HepG2 (cell line): Measurements from ENCODE around the gene INO80C. TPM values are rescaled to one million over a fixed set of nuclear protein-coding genes. Genes with fewer than 3 reads are reported as not detected.

Experiments used
- ATAC-seq: fragments of 200-7000 bp; cut with Tn5 transposase; 3 replicates; pipeline ENCODE4 v1.9.1; 2020; ENCODE audit warnings: mild to moderate bottlenecking, moderate library complexity
- BruUV-seq: library from RNA; stranded (reverse); fragments of 400-500 nt; replicated peaks from 2 replicates; lab custom pipeline; 2021; lab: Mats Ljungman, UMichigan
- CTCF ChIA-PET: fragments of 300-600 bp; formaldehyde crosslinking; extraction: SDS; loops from one replicate; lab custom pipeline; 2021; ENCODE audit warnings: low total read pairs, inconsistent platforms, low intra/inter-chr PET ratio; lab: Yijun Ruan, JAX
- POLR2A ChIA-PET: fragments of 350-600 bp; sonication (Branson Sonifier 250); formaldehyde crosslinking; loops from one replicate; lab custom pipeline; 2020; ENCODE audit warnings: antibody characterized with exemption, inconsistent platforms; lab: Yijun Ruan, JAX
- DNase-seq: peaks from one replicate; pipeline ENCODE4 v3.0.0-alpha.2; 2015; ENCODE audit warnings: low spot score
- FAIRE-seq: peaks from 3 replicates; lab custom pipeline; 2011; peaks lifted over from hg19 to GRCh38; lab: Jason Lieb, UNC
- H2AFZ ChIP-seq: one replicate; pipeline ENCODE4 v1.6.1; 2011; ENCODE audit warnings: low read length, inconsistent platforms
- H3K27ac ChIP-seq: fragments of 300-600 bp; 3 replicates; pipeline ENCODE4 v1.8.0; 2011; ENCODE audit warnings: mixed run types, mild to moderate bottlenecking, mixed read lengths, low read length, inconsistent platforms; ENCODE audit not compliant: insufficient read depth; ENCODE audit errors: extremely low read length
- H3K27me3 ChIP-seq, 2 experiments: fragments of 200-600 bp in 1 of 2; 2 replicates in 1 of 2; 3 replicates in 1 of 2; pipeline versions ENCODE4 v1.6.0 to v1.8.0; 2011; ENCODE audit warnings: low read length in 2 of 2, mild to moderate bottlenecking in 2 of 2, moderate library complexity in 2 of 2, inconsistent platforms in 1 of 2; ENCODE audit not compliant: insufficient read depth in 2 of 2, control insufficient read depth in 1 of 2
- H3K36me3 ChIP-seq, 2 experiments: fragments of 200-600 bp in 1 of 2; replicated peaks in 1 of 2; 2 replicates in 1 of 2; 3 replicates in 1 of 2; pipeline versions ENCODE4 v1.5.1 to v1.8.0; 2011; ENCODE audit warnings: low read length in 2 of 2, inconsistent platforms in 1 of 2; ENCODE audit not compliant: insufficient read depth in 2 of 2, control insufficient read depth in 1 of 2
- H3K4me1 ChIP-seq: 2 replicates; pipeline ENCODE4 v1.5.1; 2012; ENCODE audit warnings: low read length, inconsistent platforms; ENCODE audit not compliant: insufficient read depth
- H3K4me2 ChIP-seq: 2 replicates; pipeline ENCODE4 v1.6.0; 2011; ENCODE audit warnings: low read depth, low read length, inconsistent platforms
- H3K4me3 ChIP-seq, 3 experiments: fragments of 200-600 bp in 1 of 3; sonication (generic), shearing (Covaris generic) in 1 of 3; replicated peaks in 1 of 3; 2 replicates each; pipeline ENCODE4 v1.5.1; 2011 to 2016; ENCODE audit warnings: low read length in 3 of 3, inconsistent platforms in 2 of 3, low read depth in 2 of 3, mild to moderate bottlenecking in 2 of 3, control low read depth in 1 of 3, mixed read lengths in 1 of 3; ENCODE audit not compliant: insufficient read depth in 1 of 3
- H3K79me2 ChIP-seq: one replicate; pipeline ENCODE4 v1.6.1; 2011; ENCODE audit warnings: low read length, inconsistent platforms; ENCODE audit not compliant: insufficient read depth
- H3K9ac ChIP-seq: 2 replicates; pipeline ENCODE4 v1.6.0; 2011; ENCODE audit warnings: mild to moderate bottlenecking, low read depth, low read length, inconsistent platforms; ENCODE audit not compliant: insufficient read depth
- H3K9me3 ChIP-seq: 2 replicates; pipeline ENCODE4 v1.5.1; 2012; ENCODE audit warnings: mild to moderate bottlenecking, low read length
- H4K20me1 ChIP-seq: 2 replicates; pipeline ENCODE4 v1.6.0; 2011; ENCODE audit warnings: inconsistent platforms, mild to moderate bottlenecking, low read length, moderate library complexity; ENCODE audit not compliant: insufficient read depth
- AGO2 ChIP-seq: fragments of 200-400 bp; formaldehyde crosslinking; optimal IDR thresholded peaks from 2 replicates; pipeline ENCODE3; 2017; ENCODE audit warnings: mild to moderate bottlenecking, low read depth, low read length, moderate library complexity
- KDM3A ChIP-seq: IDR thresholded peaks from 2 replicates; pipeline ENCODE4 v1.6.1; 2018; ENCODE audit warnings: low read depth, missing compliant biosample characterization
- NCOR1 ChIP-seq: fragments of 200-600 bp; sonication (generic); IDR thresholded peaks from 2 replicates; pipeline ENCODE4 v1.7.0; 2017; ENCODE audit warnings: antibody characterized with exemption, low read length, borderline replicate concordance
- RARG ChIP-seq: sonication (generic); formaldehyde crosslinking; IDR thresholded peaks from 2 replicates; pipeline ENCODE4 v1.4.0; 2020; ENCODE audit warnings: low read depth, mild to moderate bottlenecking, missing genetic modification reagents
- RBM22 ChIP-seq: fragments of 200-400 bp; formaldehyde crosslinking; optimal IDR thresholded peaks from 2 replicates; pipeline ENCODE3; 2017; ENCODE audit warnings: mild to moderate bottlenecking, low read length, moderate library complexity
- SKI ChIP-seq: fragments of 450-650 bp; IDR thresholded peaks from one replicate; pipeline ENCODE4 v1.6.1; 2018; ENCODE audit warnings: mild to moderate bottlenecking; ENCODE audit not compliant: partially characterized antibody
- ZFYVE20 ChIP-seq: sonication (generic); formaldehyde crosslinking; IDR thresholded peaks from 2 replicates; pipeline ENCODE4 v1.8.0; 2023; ENCODE audit warnings: low read depth, mild to moderate bottlenecking, moderate library complexity, missing genetic modification reagents, borderline replicate concordance
- ZNF264 ChIP-seq: sonication (generic); formaldehyde crosslinking; IDR thresholded peaks from 2 replicates; pipeline ENCODE4 v1.4.0; 2020; ENCODE audit warnings: missing genetic modification reagents
- WGBS: methylation state at CpG from one replicate; pipeline ENCODE4 v1.1.6; 2017; ENCODE audit warnings: low lambda C conversion rate; 5-methylcytosine and 5-hydroxymethylcytosine counted together
- in situ Hi-C: cut with HindIII; loops from 2 replicates; pipeline ENCODE4 v1.10.0; 2017; ENCODE audit warnings: low pct_unique_long_range_greater_than_20kb; ENCODE audit not compliant: extremely low pct_ligation_motif_present
- intact Hi-C: fragments of 100-400 bp; cut with micrococcal nuclease; formaldehyde crosslinking; loops from one replicate; pipeline ENCODE4 v1.10.0; 2022; ENCODE audit not compliant: unreplicated experiment
- polyA plus RNA-seq, 8 experiments: library from polyadenylated mRNA; depleted of rRNA in 3 of 8; stranded (reverse) in 7 of 8; unstranded in 1 of 8; fragments of >200 nt; fragmentation: Illumina TruSeq in 4 of 8; extraction: Trizol in 4 of 8; gene quantifications; 2 replicates each; pipeline versions ENCODE4 v1.2.1 to v1.2.3, GENCODE V29; 2011 to 2016; ENCODE audit warnings: low read depth in 4 of 8, missing spikeins in 1 of 8, mixed read lengths in 1 of 8; ENCODE audit not compliant: insufficient read depth in 1 of 8
- total RNA-seq, 5 experiments: library from RNA; depleted of rRNA; stranded (reverse); fragments of >200 nt; fragmentation: Illumina TruSeq; extraction: Trizol; gene quantifications; 2 replicates each; pipeline ENCODE4 v1.2.3, GENCODE V29; 2016; ENCODE audit warnings: low read depth in 1 of 5
- TF ChIP-seq, protein P1 (sequence below): sonication (generic); formaldehyde crosslinking; IDR thresholded peaks from 2 replicates; pipeline ENCODE4 v1.8.0; 2022; ENCODE audit warnings: mild to moderate bottlenecking, missing genetic modification reagents, moderate library complexity

The INO80C gene
- total and polyA plus RNA-seq, 2 of the 13 experiments (the other 11 are each of a cell fraction or from before 2014, with no cell fraction given): 8.2 to 15.4 TPM

DNA sequence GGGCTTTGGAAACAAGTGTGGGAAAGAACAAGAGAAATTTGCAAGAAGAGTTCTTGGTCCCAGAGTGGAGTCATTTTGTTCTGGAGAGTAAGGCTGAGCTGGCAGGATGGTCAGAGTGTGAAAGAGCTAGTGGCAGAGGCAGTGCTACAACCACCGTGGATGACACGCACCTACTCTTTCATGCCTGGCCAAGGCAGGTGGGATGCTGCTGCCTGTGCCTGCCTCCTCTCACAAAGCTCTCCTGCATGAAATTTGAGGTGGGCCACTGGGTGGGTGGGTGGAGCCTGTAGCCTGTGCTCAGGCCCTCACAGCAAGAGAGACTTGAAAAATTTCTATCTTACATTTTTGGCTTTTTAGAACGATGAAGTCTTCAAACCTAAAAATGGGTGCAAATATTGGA is 9.4 kb upstream of the INO80C start:
- Histone ChIP-seq H3K27ac (no peak overlapping the region), H4K20me1 (no peaks in the 10 kb centered on the region), H2AFZ (no peak overlapping the region), H3K4me3 (no peak overlapping the region), H3K4me1 (peaks cover 50% of the 10 kb centered on the region), H3K79me2 (no peaks in the 10 kb centered on the region), H3K9ac (no peak overlapping the region), H3K4me2 (no peak overlapping the region), H3K27me3 (peaks cover 0 to 6% of the 10 kb centered on the region in 2 experiments; a peak in 2 of 5 replicates), H3K9me3 (no peaks in the 10 kb centered on the region), H3K36me3 (no peaks in the 10 kb centered on the region)
- FAIRE-seq: no peak
- TF ChIP-seq NCOR1 (no peak), KDM3A (no peak), RBM22 (no peak), RARG (no peak), ZNF264 (no peak), AGO2 (no peak), SKI (no peak), ZFYVE20 (no peak)
- TF ChIP-seq, protein P1, sequence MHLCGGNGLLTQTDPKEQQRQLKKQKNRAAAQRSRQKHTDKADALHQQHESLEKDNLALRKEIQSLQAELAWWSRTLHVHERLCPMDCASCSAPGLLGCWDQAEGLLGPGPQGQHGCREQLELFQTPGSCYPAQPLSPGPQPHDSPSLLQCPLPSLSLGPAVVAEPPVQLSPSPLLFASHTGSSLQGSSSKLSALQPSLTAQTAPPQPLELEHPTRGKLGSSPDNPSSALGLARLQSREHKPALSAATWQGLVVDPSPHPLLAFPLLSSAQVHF: no peak
- ATAC-seq: 0 out of 3 replicates have a peak, but pooled peaks have one; percentile 17
- intact Hi-C loops: no loop called here
- POLR2A ChIA-PET: interaction anchor here (1.5 to 3.3 kb wide), 2 partner anchors 10 to 28 kb away, joined by 5 to 27 read pairs; partner anchors contain the start of gene INO80C
- CTCF ChIA-PET: no interaction called here
- in situ Hi-C loops: loop anchor here (5.0 kb wide), 1 partner anchor 100 kb away; no protein-coding TSS in a partner anchor
- WGBS: 58% methylated on average over 2 of the region's 3 CpGs
- no peak for DNase-seq
- no TSS peak for BruUV-seq
